ENCODE data around the gene MLKL. TPM values are rescaled to one million over a fixed set of nuclear protein-coding genes. Genes with fewer than 3 reads are reported as not detected.

Gene MLKL
- total and polyA plus RNA-seq, 2 donors (not counting 3 experiments of a cell fraction or from before 2014, with no cell fraction given) = 8.1 to 26.5 TPM

DNA sequence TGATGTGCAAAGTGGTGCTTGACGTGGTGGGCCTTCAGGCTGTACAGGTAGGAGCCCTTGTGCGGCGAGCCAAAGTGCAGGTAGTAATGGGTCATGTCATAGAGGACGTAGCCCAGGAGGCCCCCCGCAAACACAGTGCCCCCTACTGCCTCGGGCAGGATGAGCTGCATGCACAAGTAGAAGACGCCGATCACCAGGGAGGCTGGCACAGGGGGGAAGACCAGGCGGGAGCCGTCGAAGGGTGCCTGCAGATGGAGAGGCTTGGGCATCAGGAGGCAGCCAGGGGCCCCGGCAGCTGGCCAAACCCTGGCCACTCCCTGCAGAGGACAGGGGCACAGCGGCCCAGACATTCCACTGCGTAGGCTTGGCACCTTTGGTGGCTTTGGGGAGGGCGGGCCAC is 15.7 kb upstream of the MLKL start:
- no peaks in the 10 kb centered on the region for H3K36me3 ChIP-seq (ENCODE audit: control insufficient read depth in 2 of 2, extremely low read depth in 1 of 2, insufficient read depth in 2 of 2, low read length in 2 of 2)
- H2AFZ ChIP-seq (ENCODE audit: low read depth, low read length) = no peak overlapping the region
- intact Hi-C loops (cut with micrococcal nuclease) (no loop called here), dilution Hi-C loops (cut with MboI; ENCODE audit: extremely low pct_ligation_motif_present, low sequenced_read_pairs) (no loop called here)
- H3K9me3 ChIP-seq (replicated peaks; ENCODE audit: control insufficient read depth, insufficient read depth, low read length) = no peaks in the 10 kb centered on the region
- H3K4me2 ChIP-seq (ENCODE audit: insufficient read depth, low read length) = no peak overlapping the region
- H3K27ac ChIP-seq (ENCODE audit: insufficient read depth, low read depth, low read length) = no peak overlapping the region
- H4K20me1 ChIP-seq (replicated peaks; ENCODE audit: control insufficient read depth, extremely low read depth, insufficient read depth, low read length) = no peaks in the 10 kb centered on the region
- FAIRE-seq (no peak), DNase-seq (ENCODE audit: low read depth, low spot score) (no peak)
- H3K9me1 ChIP-seq (replicated peaks; ENCODE audit: control insufficient read depth, extremely low read depth, insufficient read depth, low read length) = no peaks in the 10 kb centered on the region
- no peak overlapping the region for H3K4me3 ChIP-seq (replicated peaks in 1 of 3; ENCODE audit: insufficient read depth in 1 of 3, low read depth in 1 of 3, low read length in 3 of 3)
- no peak for TF ChIP-seq POLR2AphosphoS5 (IDR thresholded peaks at IDR 0.05; ENCODE audit: insufficient read depth, low read depth, low read length)
- no peak for TF ChIP-seq GATA2 (IDR thresholded peaks at IDR 0.05; ENCODE audit: insufficient read depth, insufficient read length, low read depth, low read length)
- no peak for TF ChIP-seq MYC (IDR thresholded peaks at IDR 0.05; ENCODE audit: low read depth, low read length)
- TF ChIP-seq CTCF (IDR thresholded peaks at IDR 0.05; ENCODE audit: extremely low read depth in 1 of 2, insufficient read depth in 1 of 2, low read depth in 1 of 2, low read length in 2 of 2) = no peak
- TF ChIP-seq JUN (IDR thresholded peaks at IDR 0.05; ENCODE audit: borderline replicate concordance, insufficient read depth, insufficient read length, low read depth) = no peak
- no peak for TF ChIP-seq FOS (IDR thresholded peaks at IDR 0.05; ENCODE audit: borderline replicate concordance, insufficient read depth, low read length)
- TF ChIP-seq EZH2 (IDR thresholded peaks at IDR 0.05; ENCODE audit: borderline replicate concordance, low read depth, low read length, severe bottlenecking) = no peak
- TF ChIP-seq MAX (IDR thresholded peaks at IDR 0.05; ENCODE audit: insufficient read depth, insufficient read length) = no peak
- TF ChIP-seq POLR2A (IDR thresholded peaks at IDR 0.05; ENCODE audit: low read depth, low read length) = no peak
- CTCF ChIA-PET = interaction anchor here (2.4 to 6.7 kb wide), 2 partner anchors 8 to 146 kb away, joined by 8 to 164 read pairs; no protein-coding TSS in a partner anchor
- no peaks in the 10 kb centered on the region for H3K27me3 ChIP-seq (ENCODE audit: control insufficient read depth in 2 of 2, insufficient read depth in 2 of 2, low read length in 2 of 2)
- BruUV-seq (replicated peaks) = no TSS peak
- POLR2A ChIA-PET = no interaction called here
- H3K79me2 ChIP-seq (ENCODE audit: control insufficient read depth, insufficient read depth, low read length) = no peaks in the 10 kb centered on the region
- no peak overlapping the region for H3K9ac ChIP-seq (replicated peaks; ENCODE audit: extremely low read depth, insufficient read depth, low read length)
- no peaks in the 10 kb centered on the region for H3K4me1 ChIP-seq (ENCODE audit: control insufficient read depth, extremely low read depth, insufficient read depth, low read length)
